BJ (cell line): Measurements from ENCODE around the gene SORL1. TPM values are rescaled to one million over a fixed set of nuclear protein-coding genes. Genes with fewer than 3 reads are reported as not detected.
"Not testable (repeated sequence)": the region's sequence is repeated elsewhere in the genome, so short reads cannot be mapped to it uniquely, and the experiment has no call there.

ENCODE experiments used
- CTCF ChIA-PET: fragments of 350-600 bp; formaldehyde crosslinking; extraction: SDS; loops from one replicate; lab custom pipeline; 2021; ENCODE audit warnings: antibody characterized with exemption, inconsistent platforms; lab: Yijun Ruan, JAX
- POLR2A ChIA-PET: fragments of 300-600 bp; sonication (Branson Sonifier 250); formaldehyde crosslinking; extraction: SDS; loops from one replicate; lab custom pipeline; 2021; ENCODE audit warnings: antibody characterized with exemption; lab: Charles Lee
- DNase-seq: peaks from one replicate; pipeline ENCODE4 v3.0.0-alpha.2; 2011; ENCODE audit warnings: low read depth
- H3K27me3 ChIP-seq: 2 replicates; pipeline ENCODE4 v1.6.0; 2011; ENCODE audit warnings: low read length; ENCODE audit not compliant: control insufficient read depth, insufficient read depth
- H3K36me3 ChIP-seq: 2 replicates; pipeline ENCODE4 v1.5.1; 2011; ENCODE audit warnings: low read length; ENCODE audit not compliant: control insufficient read depth, insufficient read depth
- H3K4me3 ChIP-seq: 2 replicates; pipeline ENCODE4 v1.5.1; 2011; ENCODE audit warnings: low read depth, mild to moderate bottlenecking, control low read depth, low read length
- CTCF ChIP-seq: IDR thresholded peaks from 2 replicates; pipeline ENCODE4 v1.5.1; 2011; ENCODE audit warnings: low read depth, mild to moderate bottlenecking, control low read depth, inconsistent platforms, low read length, moderate library complexity; ENCODE audit not compliant: insufficient read depth
- polyA minus RNA-seq: library from RNA; depleted of rRNA, polyadenylated mRNA; stranded (reverse); fragments of >200 nt; gene quantifications from 2 replicates; pipeline ENCODE4 v1.2.3, GENCODE V29; 2011; rRNA and poly(A)+ RNA removed
- polyA plus RNA-seq: library from polyadenylated mRNA; depleted of rRNA; stranded (reverse); fragments of >200 nt; gene quantifications from 2 replicates; pipeline ENCODE4 v1.2.3, GENCODE V29; 2011; rRNA removed

SORL1 gene
- polyA plus RNA-seq (0.61 and 1.4 TPM in 2 replicates), polyA minus RNA-seq (1.8 and 2.2 TPM in 2 replicates)

GRCh38 chr11:121451986-121452608 is at the start of gene SORL1:
SORL1 (plus strand) TSS chr11:121452314; CDS start chr11:121452332, 18 bp downstream.
- POLR2A ChIA-PET: no interaction called here

DNA sequence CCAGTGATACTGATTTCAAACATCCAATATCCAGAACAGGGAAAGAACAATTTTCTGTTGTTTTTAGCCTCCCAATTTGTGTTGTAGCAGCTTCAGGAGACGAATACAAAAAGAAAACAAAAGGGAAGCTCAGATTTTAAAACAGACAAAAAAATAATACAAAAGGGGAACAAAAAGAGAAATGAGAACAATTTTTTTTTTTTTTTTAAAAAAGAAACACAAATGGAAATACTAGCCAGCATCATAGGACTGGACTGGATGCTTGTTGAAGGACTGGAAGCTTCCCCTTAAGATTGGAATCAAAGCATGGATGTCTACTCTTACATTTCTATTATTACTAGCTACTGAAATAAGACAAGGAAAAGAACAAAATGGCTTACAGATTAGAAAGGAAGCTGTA is 46.5 kb upstream of the SORL1 start:
- Histone ChIP-seq H3K36me3 (no peaks in the 10 kb centered on the region), H3K4me3 (no peak overlapping the region), H3K27me3 (peaks cover 3% of the 10 kb centered on the region; the same call in 1 of the 2 replicates)
- ChIA-PET CTCF (interaction anchor here (1.2 to 1.6 kb wide), 2 partner anchors 9 to 18 kb away, joined by 3 read pairs; no protein-coding TSS in a partner anchor), POLR2A (no interaction called here)
- DNase-seq: no peak
- TF ChIP-seq CTCF: no peak

More at GRCh38 chr11:121451986-121452608, at the start of gene SORL1:
- no peak for DNase-seq
- CTCF ChIA-PET: interaction anchor here (0.6 to 3.0 kb wide), 10 partner anchors 9 to 815 kb away, joined by 3 to 18 read pairs (median 4); no protein-coding TSS in a partner anchor
- Histone ChIP-seq H3K27me3 (peaks cover 18% of the 10 kb centered on the region), H3K4me3 (peak within 1 kb of the TSS; percentile 53), H3K36me3 (no peaks in the 10 kb centered on the region)
- peak; percentile 70 for TF ChIP-seq CTCF

DNA sequence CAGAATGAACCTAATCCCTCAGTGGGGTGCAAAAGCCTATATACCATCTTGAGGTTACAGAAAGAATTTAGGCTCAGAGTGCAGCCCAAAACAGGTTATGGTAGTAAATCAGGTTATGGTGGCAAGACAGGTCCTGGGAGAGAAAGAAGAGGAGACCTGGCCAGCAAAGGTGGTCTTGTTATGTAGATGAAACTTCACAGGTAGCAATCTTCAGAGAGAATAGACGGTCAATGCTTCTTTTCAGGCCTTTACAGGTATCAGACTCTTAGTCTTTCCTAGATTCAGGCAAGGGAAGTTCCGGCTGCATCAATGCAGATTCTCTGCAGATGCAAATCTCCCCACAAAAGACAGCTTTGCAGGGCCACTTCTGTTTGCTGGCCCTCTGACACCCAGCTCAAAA is 45.8 kb upstream of the SORL1 start:
- ChIA-PET POLR2A (no interaction called here), CTCF (interaction anchor here (1.6 kb wide), 1 partner anchor 18 kb away, joined by 3 read pairs; no protein-coding TSS in a partner anchor)
- peaks cover 3% of the 10 kb centered on the region; the same call in 1 of the 2 replicates for H3K27me3 ChIP-seq
- no peak for DNase-seq
- no peak for TF ChIP-seq CTCF
- no peak overlapping the region for H3K4me3 ChIP-seq
- no peaks in the 10 kb centered on the region for H3K36me3 ChIP-seq

GRCh38 chr11:121408830-121409229 is 43.3 kb upstream of the SORL1 start:
- no peak overlapping the region for H3K4me3 ChIP-seq
- no peaks in the 10 kb centered on the region for H3K36me3 ChIP-seq
- ChIA-PET CTCF (no interaction called here), POLR2A (no interaction called here)
- H3K27me3 ChIP-seq: peaks cover 3% of the 10 kb centered on the region; the same call in 1 of the 2 replicates
- no peak for TF ChIP-seq CTCF
- DNase-seq: no peak

DNA sequence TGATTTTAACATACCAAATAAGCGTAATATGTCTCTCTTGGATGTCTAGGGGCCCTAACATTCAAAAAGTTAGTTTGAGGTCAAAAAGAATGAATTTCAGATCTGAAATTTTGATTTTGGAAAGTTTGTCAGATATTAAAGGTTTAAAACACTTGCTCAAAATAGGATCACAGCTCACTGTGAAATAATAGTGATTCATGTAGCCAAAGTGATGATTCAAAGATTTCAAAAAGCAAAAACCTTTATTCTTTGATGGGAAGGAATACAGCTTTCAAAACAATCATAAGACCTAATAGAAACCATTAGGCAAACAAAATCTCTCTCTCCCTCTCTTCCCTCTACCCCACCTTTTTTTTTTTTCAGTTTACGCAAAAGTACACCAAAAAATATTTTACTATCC is 42.1 kb upstream of the SORL1 start:
- DNase-seq, POLR2A ChIA-PET, H3K4me3 ChIP-seq, H3K36me3 ChIP-seq, H3K27me3 ChIP-seq: not testable (repeated sequence)
- CTCF ChIA-PET: interaction anchor here (0.6 kb wide), 1 partner anchor 86 kb away, joined by 3 read pairs; no protein-coding TSS in a partner anchor

GRCh38 chr11:121411330-121411729 is 40.8 kb upstream of the SORL1 start:
- H3K4me3 ChIP-seq, DNase-seq, H3K27me3 ChIP-seq, CTCF ChIA-PET, POLR2A ChIA-PET, H3K36me3 ChIP-seq: not testable (repeated sequence)
